Hepatocyte (in vitro differentiated cells): Measurements from ENCODE around the gene GNAS.

Source experiments
- CTCF ChIP-seq: fragments of 200-600 bp; sonication (generic); IDR thresholded peaks from 2 replicates; pipeline ENCODE4 v1.5.1; 2016; ENCODE audit warnings: antibody characterized with exemption, mild to moderate bottlenecking; ENCODE audit not compliant: poor library complexity
- EZH2 ChIP-seq: fragments of 200-600 bp; sonication (generic); IDR thresholded peaks from 2 replicates; pipeline ENCODE4 v1.6.1; 2016; ENCODE audit warnings: antibody characterized with exemption, mild to moderate bottlenecking, borderline replicate concordance
- EZH2phosphoT487 ChIP-seq: fragments of 200-600 bp; sonication (generic); IDR thresholded peaks from one replicate; pipeline ENCODE4 v1.6.1; 2018; ENCODE audit warnings: antibody characterized with exemption, mild to moderate bottlenecking, low read depth, moderate library complexity; ENCODE audit not compliant: unreplicated experiment, severe bottlenecking

DNA sequence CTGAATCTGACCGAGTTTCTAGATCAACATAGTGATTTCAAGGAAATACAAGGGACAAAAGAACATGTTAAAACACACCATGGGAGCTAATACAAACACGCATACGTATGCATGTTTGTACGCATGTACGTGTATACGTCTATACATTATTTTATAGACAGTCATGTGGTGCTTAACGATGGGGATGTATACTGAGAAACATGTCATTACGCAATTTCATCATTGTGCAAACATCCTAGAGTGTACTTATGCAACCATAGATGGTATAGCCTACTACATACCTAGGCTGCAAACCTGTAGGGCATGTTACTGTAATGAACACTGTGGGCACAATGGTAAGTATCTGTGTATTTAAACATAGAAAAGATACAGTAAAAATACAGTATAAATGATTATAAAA, 103.6 kb downstream of the GNAS start:
- TF ChIP-seq CTCF (no peak), EZH2 (no peak), EZH2phosphoT487 (no peak)
